Heart left ventricle (tissue), 16 donors: ENCODE data around the gene EXO5. TPM values are rescaled to one million over a fixed set of nuclear protein-coding genes. Genes with fewer than 3 reads are reported as not detected.

ENCODE experiments used
- ATAC-seq, 4 donors: fragments of 200-7000 bp; cut with Tn5 transposase; one replicate each; pipeline ENCODE4 v1.9.1; 2020 to 2022; ENCODE audit warnings: moderate library complexity in 4 of 4, mild to moderate bottlenecking in 3 of 4, moderate number of reproducible peaks in 1 of 4
- DNase-seq, 5 donors: peaks; one replicate each; pipeline ENCODE4 v3.0.0-alpha.2; 2020
- H3K27ac ChIP-seq, 12 donors: fragments of 200-600 bp; sonication (generic) in 4 of 12; one replicate each; pipeline versions ENCODE4 v1.5.0 to v1.8.0; 2016 to 2022; ENCODE audit warnings: mild to moderate bottlenecking in 2 of 12
- H3K27me3 ChIP-seq, 9 donors: fragments of 200-600 bp; sonication (generic) in 2 of 9; one replicate each; pipeline versions ENCODE4 v1.5.1 to v1.8.0; 2016 to 2022; ENCODE audit warnings: mild to moderate bottlenecking in 3 of 9
- H3K36me3 ChIP-seq, 9 donors: fragments of 200-600 bp; sonication (generic) in 2 of 9; one replicate each; pipeline versions ENCODE4 v1.5.0 to v1.8.0; 2018 to 2022; ENCODE audit warnings: mild to moderate bottlenecking in 2 of 9
- H3K4me1 ChIP-seq, 12 donors: fragments of 200-600 bp; sonication (generic) in 4 of 12; one replicate each; pipeline versions ENCODE4 v1.5.0 to v1.8.0; 2016 to 2022; ENCODE audit warnings: mild to moderate bottlenecking in 3 of 12
- H3K4me3 ChIP-seq, 12 donors: fragments of 200-600 bp; sonication (generic) in 4 of 12; one replicate each; pipeline versions ENCODE4 v1.5.0 to v1.8.0; 2017 to 2022; ENCODE audit warnings: mild to moderate bottlenecking in 9 of 12, moderate library complexity in 4 of 12
- H3K9me3 ChIP-seq, 12 donors: fragments of 200-600 bp; sonication (generic) in 4 of 12; one replicate each; pipeline versions ENCODE4 v1.5.0 to v1.8.0; 2016 to 2022; ENCODE audit warnings: mild to moderate bottlenecking in 1 of 12
- POLR2A ChIP-seq, 2 donors: fragments of 450-650 bp; IDR thresholded peaks; one replicate each; pipeline ENCODE4 v1.6.1; 2017; ENCODE audit warnings: antibody characterized with exemption in 2 of 2, mild to moderate bottlenecking in 2 of 2, moderate library complexity in 2 of 2
- WGBS, 4 donors: extraction: QIAGEN DNeasy Blood & Tissue Kit in 2 of 4; methylation state at CpG; one replicate each; pipeline versions ENCODE4 v1.1.5 to v1.1.7; 2013 to 2018; 5-methylcytosine and 5-hydroxymethylcytosine counted together
- intact Hi-C, 10 donors: fragments of 100-400 bp; cut with DNase I; formaldehyde crosslinking; loops; one replicate each; pipeline versions ENCODE4 v1.11.1 to v1.14.2; 2022
- polyA plus RNA-seq, 2 donors: library from polyadenylated mRNA; stranded (reverse); fragments of 200-250 nt; gene quantifications; one replicate each; pipeline ENCODE4 v1.2.3, GENCODE V29; 2013
- total RNA-seq, 9 donors: library from RNA; depleted of rRNA in 2 of 9; stranded (reverse); fragments of >200 nt in 2 of 9; fragmentation: NEBNext Ultra II Directional in 3 of 9; extraction: Animal tissue kit (Norgen Biotek cat#: 25700) in 3 of 9; gene quantifications; one replicate each; pipeline versions ENCODE4 v1.1.0 to v1.2.4, GENCODE V29; 2016 to 2023
- TF ChIP-seq, protein P1 (sequence below), 12 donors: fragments of 200-600 bp; sonication (generic) in 4 of 12; IDR thresholded peaks; one replicate each; pipeline versions ENCODE4 v1.5.0 to v1.8.0; 2018 to 2022; ENCODE audit warnings: antibody characterized with exemption in 12 of 12, mild to moderate bottlenecking in 5 of 12
- donor health status: ischemic (EF 13 %, LVEDD 7.1; RV severe dilation, severe dysfunction).
- donor health status: healthy with polysubstance abuse.
- donor health status: DM: no; HTN: yes; CAD: no.
- donor health status: DM: no; HTN: no; CAD: no.
- donor health status: ischemic (EF 25% LVEDD 6.9; RV normal size, moderate dysfunction).
- donor health status: ischemic (EF 25% LVEDD 5.7; RV mildly dilated, moderate dysfunction).
- donor health status: healthy.
- donor health status: DM: yes; HTN: yes; CAD: no.
- donor health status: ischemic (EF 35%, LVEDD 5.7; RV mildly dilated, moderate dysfunction).
- donor health status: nonischemic (EF 11% LVEDD 7.7; RV severe dilation, severe dysfunction).
- donor health status: DM: yes; HTN: yes; CAD: no.
- donor health status: PGD.
- donor health status: ischemic (EF 29% LVEDD 5.4; RV normal size, mild dysfunction).
- donor health status: nonischemic (EF 23%, LVEDD 6.1; RV moderate dilation, normal function).

Gene EXO5
- total and polyA plus RNA-seq, 11 donors = 1.7 to 6.4 (median 5.1) TPM

DNA sequence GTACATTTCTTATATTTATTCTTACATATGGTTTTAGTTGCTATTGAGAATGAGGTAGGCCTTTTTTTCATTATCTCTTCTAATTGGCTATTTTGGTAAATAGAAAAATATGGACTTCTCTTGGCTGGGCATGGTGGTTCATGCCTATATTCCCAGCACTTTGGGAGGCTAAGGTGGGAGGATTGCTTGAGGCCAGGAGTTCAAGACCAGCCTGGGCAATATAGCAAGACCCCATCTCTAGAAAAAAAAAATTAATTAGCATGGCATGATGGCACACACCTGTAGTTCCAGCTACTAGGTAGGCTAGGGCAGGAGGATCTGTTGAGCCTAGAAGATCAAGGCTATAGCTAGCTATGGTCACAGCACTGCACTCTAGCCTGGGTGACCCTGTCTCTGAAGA, 26.0 kb downstream of the EXO5 start:
- intact Hi-C loops = no loop called here
- Histone ChIP-seq H3K9me3 (peaks cover 0 to 15% (median 0%) of the 10 kb centered on the region in 12 donors), H3K27me3 (no peaks in the 10 kb centered on the region), H3K4me3 (no peak overlapping the region), H3K36me3 (peaks cover 0 to 28% (median 3%) of the 10 kb centered on the region in 9 donors), H3K27ac (no peak overlapping the region), H3K4me1 (peaks cover 0 to 22% (median 10%) of the 10 kb centered on the region in 12 donors)
- DNase-seq (no peak), ATAC-seq (no peak)
- TF ChIP-seq POLR2A (IDR thresholded peaks at IDR 0.05) = no peak
- TF ChIP-seq, protein P1, sequence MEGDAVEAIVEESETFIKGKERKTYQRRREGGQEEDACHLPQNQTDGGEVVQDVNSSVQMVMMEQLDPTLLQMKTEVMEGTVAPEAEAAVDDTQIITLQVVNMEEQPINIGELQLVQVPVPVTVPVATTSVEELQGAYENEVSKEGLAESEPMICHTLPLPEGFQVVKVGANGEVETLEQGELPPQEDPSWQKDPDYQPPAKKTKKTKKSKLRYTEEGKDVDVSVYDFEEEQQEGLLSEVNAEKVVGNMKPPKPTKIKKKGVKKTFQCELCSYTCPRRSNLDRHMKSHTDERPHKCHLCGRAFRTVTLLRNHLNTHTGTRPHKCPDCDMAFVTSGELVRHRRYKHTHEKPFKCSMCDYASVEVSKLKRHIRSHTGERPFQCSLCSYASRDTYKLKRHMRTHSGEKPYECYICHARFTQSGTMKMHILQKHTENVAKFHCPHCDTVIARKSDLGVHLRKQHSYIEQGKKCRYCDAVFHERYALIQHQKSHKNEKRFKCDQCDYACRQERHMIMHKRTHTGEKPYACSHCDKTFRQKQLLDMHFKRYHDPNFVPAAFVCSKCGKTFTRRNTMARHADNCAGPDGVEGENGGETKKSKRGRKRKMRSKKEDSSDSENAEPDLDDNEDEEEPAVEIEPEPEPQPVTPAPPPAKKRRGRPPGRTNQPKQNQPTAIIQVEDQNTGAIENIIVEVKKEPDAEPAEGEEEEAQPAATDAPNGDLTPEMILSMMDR (IDR thresholded peaks at IDR 0.05) = no peak

DNA sequence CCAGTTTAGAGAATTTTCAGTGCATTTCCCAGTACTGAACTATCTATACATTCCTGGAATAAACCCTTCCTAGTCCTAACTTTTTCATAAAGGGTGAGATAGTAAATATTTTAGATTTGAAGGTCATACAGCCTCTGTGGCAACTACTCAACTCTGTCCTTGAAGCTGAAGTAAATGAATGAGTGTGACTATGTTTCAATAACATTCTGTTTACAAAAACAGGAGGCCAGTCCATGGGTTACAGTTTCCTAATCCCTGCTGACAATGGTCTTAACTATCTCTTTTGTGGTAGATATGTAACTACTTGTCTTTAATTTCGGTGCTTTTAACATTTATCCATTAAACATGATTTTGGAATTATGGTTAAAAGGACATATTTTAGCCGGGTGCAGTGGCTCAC, 27.2 kb downstream of the EXO5 start:
- ATAC-seq (no peak), DNase-seq (no peak)
- Histone ChIP-seq H3K36me3 (peaks cover 0 to 34% (median 8%) of the 10 kb centered on the region in 9 donors), H3K9me3 (peaks cover 0 to 15% (median 0%) of the 10 kb centered on the region in 12 donors), H3K4me1 (peaks cover 0 to 18% (median 10%) of the 10 kb centered on the region in 12 donors), H3K4me3 (no peak overlapping the region), H3K27ac (no peak overlapping the region), H3K27me3 (no peaks in the 10 kb centered on the region)
- 94 to 100% (median 97%) methylated on average over 2 of the region's 2 CpGs for WGBS, 4 donors
- TF ChIP-seq POLR2A (IDR thresholded peaks at IDR 0.05) = no peak
- TF ChIP-seq, protein P1 (IDR thresholded peaks at IDR 0.05) = no peak
- intact Hi-C loops = no loop called here

DNA sequence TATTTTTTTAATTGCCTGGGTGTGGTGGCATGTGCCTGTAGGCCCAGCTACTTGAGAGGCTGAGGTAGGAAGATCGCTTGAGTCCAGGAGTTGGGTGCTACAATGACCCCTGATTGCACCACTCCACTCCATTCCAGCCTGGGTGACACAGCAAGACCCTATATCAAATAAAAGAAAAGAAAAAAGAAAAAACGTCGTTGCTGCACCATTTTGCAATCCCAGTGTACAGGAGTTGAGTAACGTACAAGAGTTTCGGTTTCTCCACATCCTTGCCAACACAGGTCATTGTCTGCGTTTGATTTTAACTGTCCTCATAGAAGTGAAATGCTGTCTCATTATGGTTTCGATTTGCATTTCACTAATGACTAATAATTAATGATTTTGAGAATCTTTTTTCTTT, 30.8 kb downstream of the EXO5 start:
- H3K4me1 ChIP-seq = no peaks in the 10 kb centered on the region
- WGBS, 4 donors = 83 to 92% (median 86%) methylated on average over 7 of the region's 7 CpGs
- peaks cover 0 to 70% (median 38%) of the 10 kb centered on the region in 9 donors for H3K36me3 ChIP-seq
- ATAC-seq (no peak), DNase-seq (no peak)
- no peaks in the 10 kb centered on the region for H3K27me3 ChIP-seq
- H3K4me3 ChIP-seq = no peak overlapping the region
- intact Hi-C loops = no loop called here
- TF ChIP-seq POLR2A (IDR thresholded peaks at IDR 0.05) = no peak
- TF ChIP-seq, protein P1 (IDR thresholded peaks at IDR 0.05) = no peak
- peaks cover 0 to 19% (median 0%) of the 10 kb centered on the region in 12 donors for H3K9me3 ChIP-seq
- no peak overlapping the region for H3K27ac ChIP-seq

DNA sequence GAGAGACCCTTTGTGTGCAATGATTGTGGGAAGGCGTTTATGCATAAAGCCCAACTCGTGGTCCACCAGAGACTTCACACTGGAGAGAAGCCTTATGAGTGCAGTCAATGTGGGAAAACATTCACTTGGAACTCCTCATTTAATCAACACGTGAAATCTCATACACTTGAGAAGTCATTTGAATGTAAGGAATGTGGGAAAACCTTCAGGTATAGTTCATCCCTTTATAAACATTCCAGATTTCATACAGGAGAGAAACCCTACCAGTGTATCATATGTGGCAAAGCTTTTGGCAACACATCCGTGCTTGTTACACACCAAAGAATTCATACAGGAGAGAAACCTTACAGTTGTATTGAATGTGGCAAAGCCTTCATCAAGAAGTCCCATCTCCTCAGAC, 38.4 kb downstream of the EXO5 start:
- Histone ChIP-seq H3K4me1 (no peaks in the 10 kb centered on the region), H3K4me3 (no peak overlapping the region), H3K27me3 (no peaks in the 10 kb centered on the region), H3K9me3 (peaks cover 0 to 43% (median 17%) of the 10 kb centered on the region in 12 donors), H3K27ac (no peak overlapping the region), H3K36me3 (peaks cover 0 to 63% (median 53%) of the 10 kb centered on the region in 9 donors)
- TF ChIP-seq, protein P1 (IDR thresholded peaks at IDR 0.05) = no peak
- TF ChIP-seq POLR2A (IDR thresholded peaks at IDR 0.05) = no peak
- ATAC-seq (no peak), DNase-seq (no peak)
- 93 to 97% (median 96%) methylated on average over 4 of the region's 4 CpGs for WGBS, 4 donors
- intact Hi-C loops = no loop called here
